HG02973 (cell line): ENCODE results near the gene MMP21.
A peak's percentile ranks its signal among the peaks of the same experiment; 100 is the strongest.

Experiments used
- ATAC-seq: cut with Tn5 transposase; IDR thresholded peaks from one replicate; pipeline ENCODE4 v1.9.1; 2021; ENCODE audit warnings: moderate library complexity; ENCODE audit not compliant: unreplicated experiment

MMP21 gene

GRCh38 chr10:125792342-125793300 lies 17.0 kb upstream of the MMP21 start:
- ATAC-seq = no peak

- ATAC-seq = no peak
Measured at GRCh38 chr10:125788156-125789034, 12.8 kb upstream of the MMP21 start.

GRCh38 chr10:125785791-125786190 lies 10.2 kb upstream of the MMP21 start:
- ATAC-seq = no peak

GRCh38 chr10:125783957-125784356 lies 8.3 kb upstream of the MMP21 start:
- peak; percentile 79 for ATAC-seq

GRCh38 chr10:125783408-125783807 lies 7.8 kb upstream of the MMP21 start:
- no peak for ATAC-seq

- no peak for ATAC-seq
Measured at GRCh38 chr10:125782616-125783015, 7.0 kb upstream of the MMP21 start.

GRCh38 chr10:125782054-125782453 lies 6.4 kb upstream of the MMP21 start:
- no peak for ATAC-seq

GRCh38 chr10:125781374-125781773 lies 5.8 kb upstream of the MMP21 start:
- no peak for ATAC-seq

GRCh38 chr10:125779403-125780327 lies 4.0 kb upstream of the MMP21 start:
- ATAC-seq = no peak

GRCh38 chr10:125778556-125778955 lies 2.9 kb upstream of the MMP21 start:
- no peak for ATAC-seq

- no peak for ATAC-seq
Measured at GRCh38 chr10:125777806-125778205, 2.2 kb upstream of the MMP21 start.

GRCh38 chr10:125774581-125775191 lies 935 bp downstream of the MMP21 start:
- ATAC-seq = no peak

- no peak for ATAC-seq
Measured at GRCh38 chr10:125773687-125774543, 1.7 kb downstream of the MMP21 start.

- ATAC-seq = no peak
Measured at GRCh38 chr10:125772864-125773180, 2.8 kb downstream of the MMP21 start.

- ATAC-seq = no peak
Measured at GRCh38 chr10:125772112-125772863, 3.3 kb downstream of the MMP21 start.

GRCh38 chr10:125770844-125771243 lies 4.8 kb downstream of the MMP21 start:
- no peak for ATAC-seq

- no peak for ATAC-seq
Measured at GRCh38 chr10:125769175-125769574, 6.4 kb downstream of the MMP21 start.

GRCh38 chr10:125768219-125768855 lies 7.3 kb downstream of the MMP21 start:
- no peak for ATAC-seq
